ENCODE measurements around the gene ADAT3. TPM values are rescaled to one million over a fixed set of nuclear protein-coding genes. Genes with fewer than 3 reads are reported as not detected.

ADAT3 gene
- 4.9 and 5.3 TPM in 2 replicates for total RNA-seq

DNA sequence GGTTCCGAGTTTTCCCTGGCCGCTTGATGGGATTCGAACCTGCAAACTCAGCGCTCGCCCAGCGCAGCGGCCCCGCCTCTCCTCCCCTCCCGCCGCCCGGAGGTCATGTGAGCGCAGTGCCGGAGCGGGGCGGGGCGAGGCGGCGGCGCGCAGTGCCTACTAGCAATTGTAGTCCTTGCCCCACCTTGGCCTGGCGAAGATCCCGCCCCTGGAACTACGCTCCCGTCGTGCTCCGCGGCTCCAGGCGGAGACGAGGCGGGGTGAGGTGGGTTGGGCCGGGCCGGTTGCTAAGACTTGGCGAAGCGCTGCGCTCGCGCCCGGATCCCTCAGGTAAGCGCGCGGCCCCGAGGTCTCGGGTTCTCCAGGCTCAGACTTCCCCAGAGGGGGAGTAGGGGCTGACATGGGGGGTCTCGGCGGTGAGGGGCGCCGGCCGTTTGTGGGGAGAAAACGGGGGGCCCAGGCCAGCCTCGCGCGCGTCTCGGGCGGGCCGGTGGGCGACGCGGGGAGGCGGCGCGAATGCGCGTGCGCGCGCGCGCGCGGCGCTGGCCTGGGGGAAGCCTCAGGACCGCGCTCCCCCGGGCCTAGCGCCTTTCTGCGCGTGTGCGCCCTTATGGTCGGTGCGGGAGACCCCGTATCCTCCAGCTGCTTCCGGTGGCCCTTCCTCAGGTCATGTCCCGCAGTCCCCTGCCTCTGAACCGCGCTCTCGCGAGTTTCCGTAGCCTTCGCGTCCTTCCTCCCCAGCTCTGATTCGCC, at the start of gene ADAT3, which contains the start of gene SCAMP4:
Gene ADAT3 (plus strand): TSS at position 290 of the 753 bp plus-strand sequence. CDS start 6,649 bp downstream, outside the sequence.
Gene SCAMP4 (plus strand): TSS at position 290 of the 753 bp plus-strand sequence. CDS start 9,621 bp downstream, outside the sequence.

DNA sequence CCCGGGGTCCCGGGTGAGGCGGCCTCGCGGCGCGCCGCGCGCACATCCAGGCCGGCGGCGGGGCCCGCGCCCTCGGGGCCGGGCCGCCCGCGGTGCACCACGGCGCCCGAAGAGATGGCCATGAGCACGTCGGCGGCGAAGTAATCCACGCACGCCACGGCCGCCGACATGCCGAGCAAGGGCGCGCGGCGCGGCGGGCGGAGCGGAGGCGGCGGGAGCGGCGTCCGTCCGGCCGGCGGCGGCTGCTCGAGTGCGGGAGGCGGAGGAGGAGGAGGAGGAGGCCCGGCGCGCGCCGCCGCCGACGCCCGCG, 41.9 kb upstream of the ADAT3 start, which contains the start of gene KLF16:
Gene KLF16 (minus strand): TSS at position 252 of the 310 bp plus-strand sequence. CDS start 82 bp downstream, at position 170.

DNA sequence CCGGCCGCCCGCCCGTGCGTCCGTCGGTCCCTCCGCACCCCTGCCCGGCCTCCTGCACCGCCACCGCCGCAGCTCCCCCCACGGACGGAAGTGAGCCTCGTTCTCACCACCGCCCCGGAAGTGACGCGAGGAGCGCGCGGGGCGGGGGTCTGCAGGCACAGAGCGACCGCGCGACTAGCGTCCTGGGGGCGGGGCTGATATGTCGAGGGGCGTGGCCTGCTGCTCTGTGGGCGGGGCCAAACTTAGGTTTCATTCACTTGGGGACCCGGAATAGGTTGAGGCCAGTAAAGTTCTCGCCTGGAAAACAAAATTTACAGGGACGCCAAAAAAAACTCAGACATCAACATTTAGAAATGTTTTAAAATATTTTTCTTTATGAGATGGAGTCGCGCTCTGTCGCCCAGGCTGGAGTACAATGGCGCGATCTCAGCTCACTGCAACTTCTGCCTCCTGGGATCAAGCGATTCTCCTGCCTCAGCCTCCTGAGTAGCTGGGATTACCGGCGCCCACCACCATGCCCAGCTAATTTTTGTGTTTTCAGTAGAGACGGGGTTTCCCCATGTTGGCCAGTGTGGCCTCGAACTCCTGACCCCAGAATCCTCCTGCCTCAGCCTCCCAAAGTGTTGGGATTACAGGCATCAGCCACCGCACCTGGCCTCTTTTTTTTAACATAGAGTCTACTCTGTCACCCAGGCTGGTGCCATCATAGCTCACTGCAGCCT, 19.6 kb upstream of the ADAT3 start, which contains the start of gene ABHD17A:
Gene ABHD17A (minus strand): TSS at position 99 of the 722 bp plus-strand sequence. CDS start 3,930 bp downstream, outside the sequence.

DNA sequence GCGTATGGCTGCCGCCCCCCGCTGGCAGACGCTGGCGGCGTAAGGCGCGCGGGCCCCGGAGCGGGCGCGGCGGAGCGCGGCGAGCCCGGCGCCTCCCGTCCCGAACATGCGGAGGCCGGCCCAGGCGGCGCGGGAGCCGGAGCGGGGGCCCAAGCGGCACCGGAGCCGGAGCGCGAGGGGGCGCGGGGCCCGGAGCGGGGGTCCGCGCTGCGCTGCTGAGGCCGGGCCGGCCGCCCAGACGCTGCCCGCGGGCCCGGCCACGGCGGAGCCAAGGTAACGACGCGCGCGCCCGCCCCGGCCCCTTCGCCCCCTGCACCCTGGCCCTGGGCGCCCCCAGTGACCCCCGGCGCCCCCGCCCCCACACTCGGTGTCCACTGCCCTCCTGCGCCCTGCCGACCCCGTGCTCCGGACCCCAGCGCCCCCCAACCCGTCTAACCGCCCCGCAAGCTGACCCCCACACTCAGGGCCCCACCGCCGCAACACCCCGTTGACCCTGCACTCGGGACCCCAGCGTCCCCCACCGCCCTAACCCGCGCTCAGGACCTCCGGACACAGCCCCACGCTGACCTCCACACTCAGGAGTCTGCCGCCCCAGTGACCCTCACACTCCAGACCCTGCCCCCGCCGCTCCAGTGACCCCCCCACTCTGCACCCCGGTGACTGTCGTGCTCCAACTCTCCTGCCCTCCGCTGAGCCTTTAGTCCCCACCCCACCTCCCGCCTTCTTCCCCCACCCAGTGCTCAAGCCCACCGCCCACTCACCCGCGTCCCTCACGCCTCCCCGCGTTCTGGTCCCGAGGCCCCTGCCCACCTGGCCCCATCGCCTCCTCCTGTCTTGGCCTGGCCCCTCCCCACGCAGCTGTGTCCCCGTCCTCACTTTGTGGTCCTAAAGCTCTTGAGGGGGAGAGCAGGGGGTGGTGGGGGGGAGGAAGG, 36.2 kb downstream of the ADAT3 start, which contains the start of gene CSNK1G2:
Gene CSNK1G2 (plus strand): TSS at position 27 of the 932 bp plus-strand sequence. CDS start 28,601 bp downstream, outside the sequence.

Other genes starting within 250 kb of the ADAT3 start
- not detected in 2 replicates for gene ONECUT3, start 151.9 kb upstream of the ADAT3 start, total RNA-seq
- 3.2 and 3.3 TPM in 2 replicates for gene ATP8B3, start 93.1 kb upstream of the ADAT3 start, total RNA-seq
- 7.5 and 8.5 TPM in 2 replicates for gene REXO1, start 56.9 kb upstream of the ADAT3 start, total RNA-seq
- 8.8 and 10.7 TPM in 2 replicates for gene KLF16, start 41.8 kb upstream of the ADAT3 start, total RNA-seq
- 81.1 and 88.8 TPM in 2 replicates for gene ABHD17A, start 19.9 kb upstream of the ADAT3 start, total RNA-seq
- gene SCAMP4, start within 50 bp of the ADAT3 start, total RNA-seq, result 112 and 131 TPM in 2 replicates
- gene CSNK1G2, start 35.8 kb downstream of the ADAT3 start, total RNA-seq, result 32.7 and 39.0 TPM in 2 replicates
- gene BTBD2, start 110.3 kb downstream of the ADAT3 start, total RNA-seq, result 91.3 and 97.8 TPM in 2 replicates
- 86.6 and 102 TPM in 2 replicates for gene MKNK2, start 145.8 kb downstream of the ADAT3 start, total RNA-seq
- 31.0 and 34.4 TPM in 2 replicates for gene MOB3A, start 190.9 kb downstream of the ADAT3 start, total RNA-seq
- 0.62 and 1.3 TPM in 2 replicates for gene IZUMO4, start 191.5 kb downstream of the ADAT3 start, total RNA-seq
- gene AP3D1, start 246.2 kb downstream of the ADAT3 start, total RNA-seq, result 79.8 and 87.5 TPM in 2 replicates

All from cardiac ventricle fibroblast (primary cell).